ENCODE data around the gene RPF1.

Gene RPF1

GRCh38 chr1:84434801-84435549, 44.1 kb upstream of the RPF1 start:
- TF ChIP-seq, protein P1, sequence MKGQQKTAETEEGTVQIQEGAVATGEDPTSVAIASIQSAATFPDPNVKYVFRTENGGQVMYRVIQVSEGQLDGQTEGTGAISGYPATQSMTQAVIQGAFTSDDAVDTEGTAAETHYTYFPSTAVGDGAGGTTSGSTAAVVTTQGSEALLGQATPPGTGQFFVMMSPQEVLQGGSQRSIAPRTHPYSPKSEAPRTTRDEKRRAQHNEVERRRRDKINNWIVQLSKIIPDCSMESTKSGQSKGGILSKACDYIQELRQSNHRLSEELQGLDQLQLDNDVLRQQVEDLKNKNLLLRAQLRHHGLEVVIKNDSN (IDR thresholded peaks at IDR 0.05): no peak
- TF ChIP-seq TAF1 (IDR thresholded peaks at IDR 0.05; ENCODE audit: low read depth): no peak

GRCh38 chr1:84436876-84437655, 42.0 kb upstream of the RPF1 start:
- no peak for TF ChIP-seq MAX (IDR thresholded peaks at IDR 0.05)
- TF ChIP-seq FOXM1 (IDR thresholded peaks at IDR 0.05; ENCODE audit: borderline replicate concordance, low read depth): no peak
- TF ChIP-seq, protein P2, sequence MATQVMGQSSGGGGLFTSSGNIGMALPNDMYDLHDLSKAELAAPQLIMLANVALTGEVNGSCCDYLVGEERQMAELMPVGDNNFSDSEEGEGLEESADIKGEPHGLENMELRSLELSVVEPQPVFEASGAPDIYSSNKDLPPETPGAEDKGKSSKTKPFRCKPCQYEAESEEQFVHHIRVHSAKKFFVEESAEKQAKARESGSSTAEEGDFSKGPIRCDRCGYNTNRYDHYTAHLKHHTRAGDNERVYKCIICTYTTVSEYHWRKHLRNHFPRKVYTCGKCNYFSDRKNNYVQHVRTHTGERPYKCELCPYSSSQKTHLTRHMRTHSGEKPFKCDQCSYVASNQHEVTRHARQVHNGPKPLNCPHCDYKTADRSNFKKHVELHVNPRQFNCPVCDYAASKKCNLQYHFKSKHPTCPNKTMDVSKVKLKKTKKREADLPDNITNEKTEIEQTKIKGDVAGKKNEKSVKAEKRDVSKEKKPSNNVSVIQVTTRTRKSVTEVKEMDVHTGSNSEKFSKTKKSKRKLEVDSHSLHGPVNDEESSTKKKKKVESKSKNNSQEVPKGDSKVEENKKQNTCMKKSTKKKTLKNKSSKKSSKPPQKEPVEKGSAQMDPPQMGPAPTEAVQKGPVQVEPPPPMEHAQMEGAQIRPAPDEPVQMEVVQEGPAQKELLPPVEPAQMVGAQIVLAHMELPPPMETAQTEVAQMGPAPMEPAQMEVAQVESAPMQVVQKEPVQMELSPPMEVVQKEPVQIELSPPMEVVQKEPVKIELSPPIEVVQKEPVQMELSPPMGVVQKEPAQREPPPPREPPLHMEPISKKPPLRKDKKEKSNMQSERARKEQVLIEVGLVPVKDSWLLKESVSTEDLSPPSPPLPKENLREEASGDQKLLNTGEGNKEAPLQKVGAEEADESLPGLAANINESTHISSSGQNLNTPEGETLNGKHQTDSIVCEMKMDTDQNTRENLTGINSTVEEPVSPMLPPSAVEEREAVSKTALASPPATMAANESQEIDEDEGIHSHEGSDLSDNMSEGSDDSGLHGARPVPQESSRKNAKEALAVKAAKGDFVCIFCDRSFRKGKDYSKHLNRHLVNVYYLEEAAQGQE (IDR thresholded peaks at IDR 0.05; ENCODE audit: low read depth): no peak
- no peak for TF ChIP-seq TEAD4 (IDR thresholded peaks at IDR 0.05)
- TF ChIP-seq, protein P1 (IDR thresholded peaks at IDR 0.05): no peak
- TF ChIP-seq TCF12 (IDR thresholded peaks at IDR 0.05; ENCODE audit: low read depth): no peak
- no peak for TF ChIP-seq RAD21 (IDR thresholded peaks at IDR 0.05; ENCODE audit: low read depth)
- TF ChIP-seq EP300 (IDR thresholded peaks at IDR 0.05; ENCODE audit: borderline replicate concordance): no peak
- no peak for TF ChIP-seq CEBPB (IDR thresholded peaks at IDR 0.05)
- TF ChIP-seq NFIC (IDR thresholded peaks at IDR 0.05): no peak
- TF ChIP-seq CREB1 (IDR thresholded peaks at IDR 0.05; ENCODE audit: low read depth): no peak
- TF ChIP-seq ZBTB7A (IDR thresholded peaks at IDR 0.05; ENCODE audit: low read depth): no peak
- TF ChIP-seq EGR1 (IDR thresholded peaks at IDR 0.05): no peak
- TF ChIP-seq TAF1 (IDR thresholded peaks at IDR 0.05; ENCODE audit: low read depth): no peak
- no peak for TF ChIP-seq YY1 (IDR thresholded peaks at IDR 0.05; ENCODE audit: low read depth)

DNA sequence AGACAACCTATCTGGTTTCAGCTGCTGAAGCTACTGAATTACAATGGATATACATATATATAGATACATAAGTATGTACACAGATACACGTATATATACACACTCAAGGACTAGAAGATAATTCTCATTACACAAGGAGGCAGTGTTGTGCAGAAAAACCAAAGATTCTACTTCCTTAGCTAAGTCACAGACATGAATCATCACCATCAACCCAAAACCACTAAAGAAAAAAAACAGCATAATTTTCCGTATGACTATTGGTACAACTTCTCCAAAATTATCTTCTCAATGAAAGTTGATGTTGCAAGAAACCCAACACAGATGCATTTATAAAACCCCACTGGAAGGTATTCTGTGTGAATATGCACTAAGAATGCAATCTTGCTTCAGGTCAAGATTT, 36.8 kb upstream of the RPF1 start:
- peak; percentile 73 for TF ChIP-seq RAD21 (IDR thresholded peaks at IDR 0.05; ENCODE audit: low read depth)
- TF ChIP-seq ZBTB7A (IDR thresholded peaks at IDR 0.05; ENCODE audit: low read depth): no peak

DNA sequence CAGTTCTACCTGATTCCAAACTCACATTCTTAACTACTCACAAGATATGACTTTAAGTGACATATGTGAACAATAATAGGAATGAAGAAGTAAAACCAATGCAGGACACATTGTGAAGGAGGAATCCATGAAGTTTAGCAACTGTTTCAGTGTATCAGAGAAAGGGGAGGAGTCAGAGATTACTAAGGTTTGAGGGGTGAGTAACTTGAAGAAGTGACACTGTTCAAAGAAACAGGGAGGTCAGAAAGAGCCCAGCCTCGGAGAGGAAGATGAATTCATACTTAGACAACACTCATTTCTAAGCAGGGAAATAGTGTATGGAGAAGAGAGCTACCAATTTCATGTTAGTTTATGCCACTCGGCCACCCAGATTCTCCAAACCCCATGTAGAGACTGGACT, 28.2 kb upstream of the RPF1 start:
- no peak for TF ChIP-seq CREB1 (IDR thresholded peaks at IDR 0.05; ENCODE audit: low read depth)
- TF ChIP-seq, protein P1 (IDR thresholded peaks at IDR 0.05): no peak
- TF ChIP-seq NFIC (IDR thresholded peaks at IDR 0.05): no peak

- TF ChIP-seq ZBTB7A (IDR thresholded peaks at IDR 0.05; ENCODE audit: low read depth) (no peak), MAX (IDR thresholded peaks at IDR 0.05) (no peak), CEBPB (IDR thresholded peaks at IDR 0.05) (no peak), RAD21 (IDR thresholded peaks at IDR 0.05; ENCODE audit: low read depth) (no peak), EP300 (IDR thresholded peaks at IDR 0.05; ENCODE audit: borderline replicate concordance) (no peak), FOXM1 (IDR thresholded peaks at IDR 0.05; ENCODE audit: borderline replicate concordance, low read depth) (no peak), CREB1 (IDR thresholded peaks at IDR 0.05; ENCODE audit: low read depth) (no peak)
- TF ChIP-seq, protein P2 (IDR thresholded peaks at IDR 0.05; ENCODE audit: low read depth): no peak
Observed at GRCh38 chr1:84452436-84452835, 26.6 kb upstream of the RPF1 start.

- TF ChIP-seq TCF12 (IDR thresholded peaks at IDR 0.05; ENCODE audit: low read depth) (no peak), MAX (IDR thresholded peaks at IDR 0.05) (no peak), ZBTB7A (IDR thresholded peaks at IDR 0.05; ENCODE audit: low read depth) (no peak), CREB1 (IDR thresholded peaks at IDR 0.05; ENCODE audit: low read depth) (no peak), EP300 (IDR thresholded peaks at IDR 0.05; ENCODE audit: borderline replicate concordance) (no peak), YY1 (IDR thresholded peaks at IDR 0.05; ENCODE audit: low read depth) (no peak), TAF1 (IDR thresholded peaks at IDR 0.05; ENCODE audit: low read depth) (no peak), NFIC (IDR thresholded peaks at IDR 0.05) (no peak), TEAD4 (IDR thresholded peaks at IDR 0.05) (no peak), FOXM1 (IDR thresholded peaks at IDR 0.05; ENCODE audit: borderline replicate concordance, low read depth) (no peak), EGR1 (IDR thresholded peaks at IDR 0.05) (no peak), RAD21 (IDR thresholded peaks at IDR 0.05; ENCODE audit: low read depth) (no peak), CEBPB (IDR thresholded peaks at IDR 0.05) (no peak)
- TF ChIP-seq, protein P2 (IDR thresholded peaks at IDR 0.05; ENCODE audit: low read depth): no peak
- TF ChIP-seq, protein P1 (IDR thresholded peaks at IDR 0.05): no peak
Observed at GRCh38 chr1:84462118-84462517, 16.9 kb upstream of the RPF1 start.

Data from Ishikawa (cell line).